ENCODE results near the gene AHCYL2.
"Not testable (repeated sequence)": the region's sequence is repeated elsewhere in the genome, so short reads cannot be mapped to it uniquely, and the experiment has no call there.

Gene AHCYL2

DNA sequence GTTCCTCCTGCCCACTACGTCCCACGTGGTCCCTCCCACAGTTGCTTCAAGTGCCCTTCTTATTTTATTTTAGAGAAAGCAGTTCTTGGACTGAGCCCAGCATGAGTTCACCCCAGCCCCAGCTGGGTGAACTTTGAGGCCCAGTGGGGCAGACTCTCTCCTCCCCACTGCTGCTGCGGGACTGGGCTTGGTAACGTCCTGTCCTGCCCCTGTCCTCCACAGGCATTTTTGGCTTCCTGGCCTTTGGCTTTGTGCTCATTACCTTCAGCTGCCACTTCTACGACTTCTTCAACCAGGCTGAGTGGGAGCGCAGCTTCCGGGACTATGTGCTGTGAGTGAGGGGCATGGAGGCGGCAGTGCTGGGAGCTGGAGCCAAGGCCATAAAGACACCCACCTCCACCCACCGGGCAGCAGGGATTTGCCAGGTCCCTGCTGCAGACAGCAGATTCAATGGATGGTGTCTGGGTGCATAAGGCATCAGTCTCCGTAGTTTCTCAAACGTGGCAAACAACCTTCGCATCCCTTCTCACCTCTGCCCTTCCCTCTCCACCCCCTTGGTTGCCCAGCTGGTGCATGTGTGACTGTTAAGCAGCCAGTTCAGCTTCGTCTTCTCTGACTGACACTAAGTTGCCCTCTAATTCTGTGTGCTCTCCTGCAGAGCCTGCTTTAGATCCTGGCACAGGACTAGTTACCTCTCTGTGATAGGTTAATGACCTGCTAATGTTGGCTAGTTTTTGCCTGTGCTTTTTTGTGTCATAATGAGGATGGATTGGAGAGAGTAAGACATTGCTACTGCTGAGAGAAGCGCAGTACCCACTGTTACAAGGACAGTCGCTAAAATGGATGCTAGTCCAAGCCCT is 15.5 kb upstream of the AHCYL2 start:
- DNase-seq = no peak

GRCh38 chr7:129210256-129210988 is 14.4 kb upstream of the AHCYL2 start:
- peak; percentile 67 for DNase-seq

DNA sequence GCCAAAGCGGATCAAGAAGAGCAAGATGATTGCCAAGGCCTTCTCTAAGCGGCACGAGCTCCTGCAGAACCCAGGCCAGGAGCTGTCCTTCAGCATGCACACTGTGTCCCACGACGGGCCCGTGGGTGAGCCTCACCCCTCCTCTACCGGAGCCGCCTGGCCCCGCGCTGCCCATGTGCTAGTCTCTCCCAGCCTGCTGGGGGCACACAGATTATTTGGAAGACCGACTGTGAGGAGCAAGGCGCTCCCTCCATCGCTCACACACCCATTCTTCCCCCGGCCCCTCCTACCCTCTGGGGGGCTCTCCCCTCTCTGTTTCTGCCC is 13.9 kb upstream of the AHCYL2 start:
- DNase-seq = no peak

DNA sequence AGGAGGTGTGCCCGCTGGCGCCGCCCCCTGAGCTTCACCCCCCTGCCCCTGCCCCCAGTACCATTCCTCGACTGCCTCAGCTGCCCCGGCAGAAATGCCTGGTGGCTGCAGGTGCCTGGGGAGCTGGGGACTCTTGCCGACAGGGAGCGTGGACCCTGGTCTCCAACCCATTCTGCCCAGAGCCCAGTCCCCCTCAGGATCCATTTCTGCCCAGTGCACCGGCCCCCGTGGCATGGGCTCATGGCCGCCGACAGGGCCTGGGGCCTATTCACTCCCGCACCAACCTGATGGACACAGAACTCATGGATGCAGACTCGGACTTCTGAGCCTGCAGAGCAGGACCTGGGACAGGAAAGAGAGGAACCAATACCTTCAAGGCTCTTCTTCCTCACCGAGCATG is 12.7 kb upstream of the AHCYL2 start:
- no peak for DNase-seq

DNA sequence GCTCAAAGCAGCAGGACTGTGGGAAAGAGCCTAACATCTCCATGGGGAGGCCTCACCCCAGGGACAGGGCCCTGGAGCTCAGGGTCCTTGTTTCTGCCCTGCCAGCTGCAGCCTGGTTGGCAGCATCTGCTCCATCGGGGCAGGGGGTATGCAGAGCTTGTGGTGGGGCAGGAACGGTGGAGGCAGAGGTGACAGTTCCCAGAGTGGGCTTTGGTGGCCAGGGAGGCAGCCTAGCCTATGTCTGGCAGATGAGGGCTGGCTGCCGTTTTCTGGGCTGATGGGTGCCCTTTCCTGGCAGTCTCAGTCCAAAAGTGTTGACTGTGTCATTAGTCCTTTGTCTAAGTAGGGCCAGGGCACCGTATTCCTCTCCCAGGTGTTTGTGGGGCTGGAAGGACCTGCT is 12.2 kb upstream of the AHCYL2 start:
- DNase-seq = no peak

- DNase-seq = no peak
Measured at GRCh38 chr7:129213828-129214227, 11.0 kb upstream of the AHCYL2 start.

- not testable (repeated sequence) for DNase-seq
Measured at GRCh38 chr7:129215691-129216090, 9.1 kb upstream of the AHCYL2 start.

DNA sequence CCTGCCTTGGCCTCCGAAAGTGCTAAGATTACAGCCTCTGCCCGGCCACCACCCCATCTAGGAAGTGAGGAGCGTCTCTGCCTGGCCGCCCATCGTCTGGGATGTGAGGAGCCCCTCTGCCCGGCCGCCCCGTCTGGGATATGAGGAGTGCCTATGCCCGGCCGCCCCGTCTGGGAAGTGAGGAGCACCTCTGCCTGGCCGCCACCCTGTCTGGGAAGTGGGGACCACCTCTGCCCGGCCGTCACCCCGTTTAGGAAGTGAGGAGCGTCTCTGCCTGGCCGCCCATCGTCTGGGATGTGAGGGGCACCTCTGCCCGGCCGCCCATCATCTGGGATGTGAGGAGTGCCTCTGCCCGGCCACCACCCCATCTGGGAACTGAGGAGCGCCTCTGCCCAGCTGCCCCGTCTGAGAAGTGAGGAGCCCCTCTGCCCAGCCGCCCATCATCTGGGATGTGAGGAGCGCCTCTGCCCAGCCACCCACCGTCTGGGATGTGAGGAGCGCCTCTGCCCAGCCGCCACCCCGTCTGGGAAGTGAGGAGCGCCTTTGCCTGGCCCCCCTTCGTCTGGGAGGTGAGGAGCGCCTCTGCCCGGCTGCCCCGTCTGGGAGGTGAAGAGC is 8.6 kb upstream of the AHCYL2 start:
- DNase-seq = not testable (repeated sequence)

DNA sequence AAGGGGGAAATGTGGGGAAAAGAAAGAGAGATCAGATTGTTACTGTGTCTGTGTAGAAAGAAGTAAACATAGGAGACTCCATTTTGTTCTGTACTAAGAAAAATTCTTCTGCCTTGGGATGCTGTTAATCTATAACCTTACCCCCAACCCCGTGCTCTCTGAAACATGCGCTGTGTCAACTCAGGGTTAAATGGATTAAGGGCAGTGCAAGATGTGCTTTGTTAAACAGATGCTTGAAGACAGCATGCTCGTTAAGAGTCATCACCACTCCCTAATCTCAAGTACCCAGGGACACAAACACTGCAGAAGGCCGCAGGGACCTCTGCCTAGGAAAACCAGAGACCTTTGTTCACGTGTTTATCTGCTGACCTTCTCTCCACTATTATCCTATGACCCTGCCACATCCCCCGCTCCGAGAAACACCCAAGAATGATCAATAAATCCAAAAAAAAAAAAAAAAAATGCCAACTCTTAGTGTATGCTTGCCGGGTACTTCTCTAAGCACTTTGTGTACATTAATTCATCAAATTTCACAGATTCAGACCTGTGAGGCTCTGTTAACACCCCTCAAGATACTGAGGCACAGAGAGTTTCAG is 7.9 kb upstream of the AHCYL2 start:
- not testable (repeated sequence) for DNase-seq

DNA sequence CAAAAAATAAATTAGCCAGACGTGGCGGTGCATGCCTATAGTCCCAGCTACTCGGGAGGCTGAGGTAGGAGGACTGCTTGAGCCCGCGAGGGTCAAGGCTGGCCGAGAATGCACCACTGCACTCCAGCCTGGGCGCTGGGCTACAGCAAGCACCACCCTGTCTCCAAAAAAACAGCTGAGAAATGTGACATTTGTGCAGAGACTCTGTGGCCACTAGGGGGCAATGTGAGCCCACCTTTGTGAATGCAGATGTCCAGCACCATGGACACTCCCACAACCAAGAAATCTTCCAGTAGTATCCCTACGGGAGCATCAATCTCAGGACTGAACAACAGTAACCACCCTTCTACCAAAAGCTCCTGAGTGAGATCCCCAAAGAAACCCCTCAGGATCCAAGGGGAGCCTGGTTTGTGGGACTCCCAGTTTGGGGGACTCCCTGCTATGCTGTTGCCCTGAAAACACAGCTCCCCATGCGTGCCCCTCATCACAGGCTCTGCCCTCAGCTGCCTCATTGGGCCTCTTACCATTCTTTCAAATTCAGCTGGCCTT is 6.2 kb upstream of the AHCYL2 start:
- DNase-seq = peak; percentile 80

- not testable (repeated sequence) for DNase-seq
Measured at GRCh38 chr7:129219166-129219565, 5.7 kb upstream of the AHCYL2 start.

- DNase-seq = no peak
Measured at GRCh38 chr7:129222064-129222463, 2.8 kb upstream of the AHCYL2 start.

GRCh38 chr7:129225206-129225930 is 538 bp downstream of the AHCYL2 start:
- peak; percentile 67 for DNase-seq

GRCh38 chr7:129225931-129226572 is 1.2 kb downstream of the AHCYL2 start:
- no peak for DNase-seq

DNA sequence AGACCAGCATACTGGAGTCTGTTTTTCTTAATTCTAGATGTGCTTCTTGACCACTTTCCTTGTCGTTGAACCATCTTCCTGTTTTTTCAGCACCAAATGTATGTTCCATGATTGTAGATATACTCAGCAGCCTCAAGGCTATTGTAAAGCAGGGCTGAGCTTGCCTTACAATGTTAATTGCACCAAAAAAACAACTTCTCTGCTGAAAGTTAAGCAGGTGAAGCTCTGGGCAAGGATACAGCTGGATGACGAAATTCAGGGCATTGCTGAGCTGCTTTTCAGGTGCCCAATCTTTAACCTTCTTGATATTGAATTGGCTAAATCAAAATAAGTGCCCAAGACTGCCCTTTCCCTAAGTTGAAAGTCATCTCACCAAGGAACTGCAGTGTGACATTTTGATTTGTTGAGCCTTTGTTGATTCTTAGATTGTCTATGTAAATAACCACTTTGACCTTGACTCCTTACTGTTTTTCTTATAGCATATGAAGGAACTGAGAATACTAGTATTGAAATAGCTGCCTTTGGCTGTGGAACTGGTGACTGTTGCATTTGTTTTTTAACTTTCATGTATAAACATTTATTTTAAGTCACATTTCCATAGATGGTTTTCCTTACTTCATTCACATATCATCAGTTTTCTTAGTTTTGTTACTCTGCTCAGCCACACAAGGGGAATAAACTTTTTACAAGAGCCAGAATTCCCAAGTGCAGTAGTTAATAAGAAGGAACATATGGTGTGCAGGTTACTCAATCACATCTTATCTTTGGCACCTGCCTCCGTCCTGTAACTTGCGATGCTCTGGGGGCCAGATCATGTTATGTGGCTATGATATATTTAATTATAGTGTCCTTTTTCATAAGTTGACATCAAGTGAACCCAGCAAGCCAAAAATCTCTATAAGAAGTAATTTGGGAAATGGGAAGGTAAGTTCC is 3.1 kb downstream of the AHCYL2 start:
- DNase-seq = no peak

DNA sequence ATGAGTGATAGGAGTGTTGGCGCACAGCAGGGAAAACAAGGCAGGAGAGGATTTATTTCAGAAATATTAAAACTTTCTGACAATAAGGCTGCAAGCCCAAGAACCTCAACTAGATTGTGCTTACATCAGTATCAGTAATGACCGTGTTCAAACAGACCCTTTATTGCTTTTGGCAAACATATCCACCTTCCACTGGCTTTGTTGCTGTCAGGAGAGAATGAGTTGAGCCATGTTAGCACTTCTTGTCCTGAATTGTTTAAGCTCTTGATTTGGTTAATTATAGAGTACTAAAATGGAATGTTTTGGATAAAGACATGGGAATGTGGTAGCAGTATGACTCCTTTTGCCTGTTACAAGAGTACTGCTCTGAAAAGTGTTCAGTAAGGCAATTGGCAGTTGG is 3.8 kb downstream of the AHCYL2 start:
- no peak for DNase-seq

GRCh38 chr7:129231666-129232065 is 6.8 kb downstream of the AHCYL2 start:
- DNase-seq = no peak

GRCh38 chr7:129238546-129238945 is 13.7 kb downstream of the AHCYL2 start:
- no peak for DNase-seq

DNA sequence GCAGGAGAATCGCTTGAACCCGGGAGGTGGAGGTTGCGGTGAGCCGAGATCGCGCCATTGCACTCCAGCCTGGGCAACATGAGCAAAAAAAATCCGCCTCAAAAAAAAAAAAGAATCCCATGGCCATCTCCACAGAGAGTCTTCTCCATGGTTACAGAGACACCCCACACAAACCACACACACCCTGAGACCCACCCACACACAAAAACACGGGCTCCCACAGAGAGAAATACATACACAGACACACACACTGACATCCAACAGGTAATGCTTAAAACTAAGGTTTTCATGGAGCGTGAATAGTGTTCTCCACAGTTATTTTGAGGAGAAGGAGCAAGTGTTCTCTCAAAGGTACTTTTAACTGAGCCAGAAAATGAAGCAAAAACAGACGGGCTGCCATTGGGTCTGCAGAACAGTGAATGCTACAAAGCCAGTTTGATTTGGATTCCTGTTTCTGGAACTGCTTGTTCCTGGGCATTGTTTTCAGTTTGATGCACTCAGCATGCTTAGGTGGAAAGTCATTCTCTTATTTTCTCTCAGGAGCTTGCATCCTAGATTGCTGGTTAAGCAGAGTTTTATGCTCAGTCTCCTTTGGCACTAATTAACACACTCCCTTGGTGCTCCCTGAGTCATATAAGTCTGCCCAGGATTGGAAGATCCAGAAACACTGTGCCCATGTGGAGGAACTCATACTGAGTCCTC is 15.4 kb downstream of the AHCYL2 start:
- DNase-seq = no peak

GRCh38 chr7:129244220-129244619 is 19.4 kb downstream of the AHCYL2 start:
- no peak for DNase-seq

Measured in activated naive CD4-positive, alpha-beta T cell treated with Interleukin-2 at 50 U/mL for 16 hours (primary cell).